H1 (cell line): ENCODE measurements around the gene HMGXB3. TPM values are rescaled to one million over a fixed set of nuclear protein-coding genes. Genes with fewer than 3 reads are reported as not detected.

ENCODE experiments used
- CTCF ChIA-PET: fragments of 300-600 bp; sonication (Branson Sonifier 250); formaldehyde crosslinking; loops from one replicate; lab custom pipeline; 2021; ENCODE audit not compliant: partially characterized antibody; lab: Charles Lee
- POLR2A ChIA-PET: fragments of 300-600 bp; sonication (Branson Sonifier 250); formaldehyde crosslinking; loops from one replicate; lab custom pipeline; 2021; ENCODE audit warnings: inconsistent platforms; ENCODE audit not compliant: partially characterized antibody; lab: Charles Lee
- DNase-seq, 2 experiments: peaks; one replicate each; pipeline versions ENCODE4 v3.0.0 to v3.0.0-alpha.2; 2010 to 2022; ENCODE audit warnings: low spot score in 2 of 2, low read depth in 1 of 2, mixed read lengths in 1 of 2
- FAIRE-seq: peaks from 2 replicates; lab custom pipeline; 2011; peaks lifted over from hg19 to GRCh38; lab: Jason Lieb, UNC
- H2AFZ ChIP-seq: 2 replicates; pipeline ENCODE4 v1.8.1; 2012; ENCODE audit warnings: low read length, inconsistent platforms
- H2AK5ac ChIP-seq: 2 replicates; pipeline ENCODE4 v1.6.1; 2013; ENCODE audit warnings: low read depth, low read length
- H2BK120ac ChIP-seq: replicated peaks from 2 replicates; pipeline ENCODE3; 2013; ENCODE audit warnings: low read depth, low read length, inconsistent platforms
- H2BK12ac ChIP-seq: 2 replicates; pipeline ENCODE4 v1.6.1; 2013; ENCODE audit warnings: low read depth, low read length
- H2BK15ac ChIP-seq: 2 replicates; pipeline ENCODE4 v1.6.1; 2013; ENCODE audit warnings: low read length
- H2BK20ac ChIP-seq: 2 replicates; pipeline ENCODE4 v1.6.1; 2013; ENCODE audit warnings: low read length
- H2BK5ac ChIP-seq: 2 replicates; pipeline ENCODE4 v1.6.1; 2013; ENCODE audit warnings: low read depth, low read length
- H3K14ac ChIP-seq: 2 replicates; pipeline ENCODE4 v1.6.1; 2013; ENCODE audit warnings: inconsistent platforms; ENCODE audit not compliant: insufficient read length
- H3K18ac ChIP-seq: 2 replicates; pipeline ENCODE4 v1.6.1; 2013; ENCODE audit warnings: low read length; ENCODE audit errors: extremely low read depth
- H3K23ac ChIP-seq: 2 replicates; pipeline ENCODE4 v1.6.1; 2013; ENCODE audit warnings: inconsistent platforms; ENCODE audit not compliant: insufficient read length
- H3K23me2 ChIP-seq: 2 replicates; pipeline ENCODE4 v1.6.1; 2013; ENCODE audit warnings: low read depth, low read length
- H3K27ac ChIP-seq: 2 replicates; pipeline ENCODE4 v1.6.1; 2011; ENCODE audit warnings: low read depth, low read length, inconsistent platforms
- H3K27me3 ChIP-seq, 4 experiments: replicated peaks in 1 of 4; 1 replicate in 1 of 4; 2 replicates in 3 of 4; pipeline versions ENCODE4 v1.6.1 to v1.8.1; 2011 to 2013; ENCODE audit warnings: low read length in 3 of 4, mild to moderate bottlenecking in 3 of 4, inconsistent platforms in 2 of 4, mixed read lengths in 2 of 4, moderate library complexity in 1 of 4; ENCODE audit not compliant: control insufficient read depth in 3 of 4, insufficient read depth in 3 of 4; ENCODE audit errors: extremely low read depth in 1 of 4
- H3K36me3 ChIP-seq, 4 experiments: 2 replicates each; pipeline versions ENCODE4 v1.6.1 to v1.8.1; 2011 to 2013; ENCODE audit warnings: mild to moderate bottlenecking in 4 of 4, low read length in 3 of 4, moderate library complexity in 2 of 4, control low read depth in 1 of 4, inconsistent platforms in 1 of 4; ENCODE audit not compliant: insufficient read depth in 4 of 4, control insufficient read depth in 2 of 4
- H3K4ac ChIP-seq: replicated peaks from 2 replicates; pipeline ENCODE3; 2013; ENCODE audit warnings: low read length, low read depth, mixed read lengths, inconsistent platforms; ENCODE audit not compliant: insufficient read length
- H3K4me1 ChIP-seq, 4 experiments: replicated peaks in 1 of 4; 1 replicate in 1 of 4; 2 replicates in 3 of 4; pipeline versions ENCODE4 v1.6.1 to v1.8.1; 2011 to 2013; ENCODE audit warnings: low read length in 3 of 4, inconsistent platforms in 2 of 4, mixed read lengths in 1 of 4; ENCODE audit not compliant: insufficient read depth in 4 of 4, control insufficient read depth in 3 of 4
- H3K4me2 ChIP-seq, 2 experiments: 2 replicates each; pipeline versions ENCODE4 v1.6.1 to v1.8.1; 2011 to 2013; ENCODE audit warnings: low read depth in 2 of 2, low read length in 2 of 2, control low read depth in 1 of 2, inconsistent platforms in 1 of 2, mild to moderate bottlenecking in 1 of 2; ENCODE audit not compliant: insufficient read depth in 1 of 2
- H3K4me3 ChIP-seq, 4 experiments: fragments of 200-600, 300-600 bp in 1 of 4; sonication (generic), shearing (Covaris generic), sonication (Bioruptor Twin) in 1 of 4; 2 replicates each; pipeline versions ENCODE4 v1.5.1 to v1.8.1; 2011 to 2016; ENCODE audit warnings: low read length in 4 of 4, low read depth in 3 of 4, control low read depth in 2 of 4, inconsistent platforms in 2 of 4, mild to moderate bottlenecking in 2 of 4, mixed read lengths in 1 of 4, moderate library complexity in 1 of 4; ENCODE audit not compliant: insufficient read depth in 2 of 4; ENCODE audit errors: extremely low read depth in 1 of 4
- H3K56ac ChIP-seq: replicated peaks from 2 replicates; pipeline ENCODE3; 2013; ENCODE audit warnings: low read depth, mild to moderate bottlenecking, mixed read lengths, low read length, inconsistent platforms; ENCODE audit not compliant: insufficient read length
- H3K79me1 ChIP-seq: 2 replicates; pipeline ENCODE4 v1.6.1; 2013; ENCODE audit warnings: low read depth, low read length, control low read depth
- H3K79me2 ChIP-seq, 2 experiments: 2 replicates each; pipeline versions ENCODE4 v1.6.1 to v1.8.1; 2012 to 2013; ENCODE audit warnings: low read length in 2 of 2, mild to moderate bottlenecking in 2 of 2, inconsistent platforms in 1 of 2; ENCODE audit not compliant: insufficient read depth in 2 of 2, control insufficient read depth in 1 of 2
- H3K9ac ChIP-seq, 4 experiments: replicated peaks in 1 of 4; 1 replicate in 1 of 4; 2 replicates in 3 of 4; pipeline versions ENCODE4 v1.6.1 to v1.8.1; 2011 to 2013; ENCODE audit warnings: low read depth in 3 of 4, low read length in 3 of 4, control low read depth in 2 of 4, mild to moderate bottlenecking in 2 of 4, moderate library complexity in 2 of 4, inconsistent platforms in 1 of 4; ENCODE audit errors: extremely low read depth in 1 of 4
- H3K9me3 ChIP-seq, 2 experiments: 2 replicates each; pipeline versions ENCODE4 v1.6.1 to v1.8.1; 2012 to 2013; ENCODE audit warnings: mild to moderate bottlenecking in 2 of 2, moderate library complexity in 2 of 2, control low read depth in 1 of 2, inconsistent platforms in 1 of 2, low read depth in 1 of 2, low read length in 1 of 2, mixed read lengths in 1 of 2; ENCODE audit not compliant: insufficient read depth in 2 of 2
- H4K20me1 ChIP-seq, 2 experiments: replicated peaks in 1 of 2; 2 replicates each; pipeline versions ENCODE3 to v1.8.1; 2011 to 2013; ENCODE audit warnings: inconsistent platforms in 2 of 2, low read length in 2 of 2, mild to moderate bottlenecking in 1 of 2; ENCODE audit not compliant: insufficient read depth in 2 of 2, control insufficient read depth in 1 of 2
- H4K5ac ChIP-seq: 2 replicates; pipeline ENCODE4 v1.6.1; 2013; ENCODE audit warnings: low read length, low read depth, mixed read lengths, inconsistent platforms; ENCODE audit not compliant: insufficient read length
- H4K8ac ChIP-seq: 2 replicates; pipeline ENCODE4 v1.8.0; 2013; ENCODE audit warnings: mild to moderate bottlenecking, moderate library complexity, low read length, inconsistent platforms; ENCODE audit not compliant: insufficient read depth; ENCODE audit errors: extremely low read depth
- H4K91ac ChIP-seq: replicated peaks from 2 replicates; pipeline ENCODE3; 2013; ENCODE audit warnings: low read length, mixed read lengths, inconsistent platforms; ENCODE audit not compliant: insufficient read length
- CTBP2 ChIP-seq: IDR thresholded peaks from 2 replicates; pipeline ENCODE4 v1.7.0; 2011; ENCODE audit warnings: borderline replicate concordance, mild to moderate bottlenecking, moderate library complexity, mixed read lengths, low read length; ENCODE audit not compliant: insufficient read depth, insufficient read length
- GTF2F1 ChIP-seq: IDR thresholded peaks from 2 replicates; pipeline ENCODE4 v1.6.1; 2012; ENCODE audit warnings: low read depth, low read length, improper control_type of control experiment, borderline replicate concordance
- MAFK ChIP-seq: IDR thresholded peaks from 2 replicates; pipeline ENCODE4 v1.6.1; 2012; ENCODE audit warnings: low read depth, mild to moderate bottlenecking, improper control_type of control experiment, low read length
- PHF8 ChIP-seq: fragments of 200-600 bp; sonication (generic); conservative IDR thresholded peaks from 2 replicates; pipeline ENCODE4 v1.7.1; 2012; ENCODE audit warnings: low read depth, mild to moderate bottlenecking, inconsistent platforms, low read length, moderate library complexity
- RAD21 ChIP-seq, 2 experiments: IDR thresholded peaks in 1 of 2; conservative IDR thresholded peaks in 1 of 2; 2 replicates each; pipeline ENCODE4 v1.6.1; 2011; ENCODE audit warnings: low read depth in 2 of 2, low read length in 2 of 2, improper control_type of control experiment in 1 of 2, inconsistent platforms in 1 of 2, mild to moderate bottlenecking in 1 of 2, moderate library complexity in 1 of 2
- RFX5 ChIP-seq: IDR thresholded peaks from 2 replicates; pipeline ENCODE4 v1.6.1; 2011; ENCODE audit warnings: low read depth, low read length, improper control_type of control experiment, borderline replicate concordance
- RXRA ChIP-seq: IDR thresholded peaks from 2 replicates; pipeline ENCODE4 v1.6.1; 2011; ENCODE audit warnings: low read depth, mild to moderate bottlenecking, low read length, moderate library complexity; ENCODE audit not compliant: insufficient read depth
- SP2 ChIP-seq: IDR thresholded peaks from 2 replicates; pipeline ENCODE4 v1.6.1; 2012; ENCODE audit warnings: mild to moderate bottlenecking, low read length, inconsistent platforms
- WGBS, 2 experiments: shearing (Covaris generic) in 1 of 2; methylation state at CpG; one replicate each; pipeline versions ENCODE4 v1.1.6 to v1.1.7; 2013 to 2015; ENCODE audit warnings: low lambda C conversion rate in 2 of 2, mixed read lengths in 2 of 2, inconsistent platforms in 1 of 2, low coverage in 1 of 2, missing lambda C conversion rate in 1 of 2; ENCODE audit not compliant: insufficient replicate concordance in 2 of 2, insufficient coverage in 1 of 2, insufficient read length in 1 of 2; ENCODE audit errors: extremely low coverage in 1 of 2, missing lambda C conversion rate in 1 of 2; 5-methylcytosine and 5-hydroxymethylcytosine counted together
- polyA plus RNA-seq, 7 experiments: library from polyadenylated mRNA; depleted of rRNA in 3 of 7; stranded (reverse) in 5 of 7; unstranded in 2 of 7; fragments of >200 nt in 5 of 7; fragments of 200-250 nt in 2 of 7; gene quantifications; 1 replicate in 5 of 7; 2 replicates in 1 of 7; 4 replicates in 1 of 7; pipeline versions ENCODE4 v1.2.1 to v1.2.3, GENCODE V29; 2011 to 2013; ENCODE audit warnings: missing spikeins in 2 of 7, mixed read lengths in 2 of 7
- total RNA-seq: library from RNA; stranded (reverse); fragmentation: NEBNext Ultra II Directional; extraction: Animal tissue kit (Norgen Biotek cat#: 25700); gene quantifications from 2 replicates; pipeline ENCODE4 v1.2.1, GENCODE V29; 2021

The HMGXB3 gene
- total and polyA plus RNA-seq, 2 of the 8 experiments (the other 6 are each of a cell fraction or from before 2014, with no cell fraction given): 26.8 to 28.0 TPM

GRCh38 chr5:150022681-150023080 lies 22.1 kb downstream of the HMGXB3 start:
- no peak overlapping the region for H2BK15ac ChIP-seq
- H3K4me2 ChIP-seq: no peak overlapping the region
- no peak overlapping the region; a peak in 1 of 7 replicates for H3K9ac ChIP-seq
- no peak overlapping the region for H3K56ac ChIP-seq
- H4K8ac ChIP-seq: no peak overlapping the region
- H2AK5ac ChIP-seq: no peak overlapping the region
- no peak overlapping the region for H3K14ac ChIP-seq
- no peak overlapping the region for H2AFZ ChIP-seq
- H3K23me2 ChIP-seq: no peaks in the 10 kb centered on the region
- CTCF ChIA-PET: interaction anchor here (0.7 to 1.4 kb wide), 3 partner anchors 32 to 141 kb away, joined by 3 to 4 read pairs (median 3); no protein-coding TSS in a partner anchor
- H3K4me3 ChIP-seq: no peak overlapping the region
- no peak overlapping the region for H4K91ac ChIP-seq
- no peak overlapping the region for H3K27ac ChIP-seq
- no peaks in the 10 kb centered on the region for H3K79me1 ChIP-seq
- DNase-seq (no peak), FAIRE-seq (no peak)
- H2BK120ac ChIP-seq: no peak overlapping the region
- H3K4ac ChIP-seq: no peak overlapping the region
- H3K23ac ChIP-seq: no peak overlapping the region
- H2BK5ac ChIP-seq: no peak overlapping the region
- WGBS, 2 experiments: 83% methylated on average over 1 of the region's 2 CpGs; no CpG with 5 or more reads in 1 of the 2 experiments
- peaks cover 0 to 2% of the 10 kb centered on the region in 2 experiments for H4K20me1 ChIP-seq
- no peaks in the 10 kb centered on the region for H3K27me3 ChIP-seq
- TF ChIP-seq RXRA (no peak), RAD21 (IDR thresholded peaks at IDR 0.05 in 1 of 2, conservative IDR thresholded peaks at IDR 0.05 in 1 of 2; ENCODE audit: low read depth in 2 of 2, low read length in 2 of 2) (no peak), RFX5 (no peak), PHF8 (no peak), CTBP2 (no peak), SP2 (no peak), GTF2F1 (no peak), MAFK (no peak)
- no peak overlapping the region for H4K5ac ChIP-seq
- H3K79me2 ChIP-seq: no peaks in the 10 kb centered on the region
- H3K36me3 ChIP-seq: peaks cover 3 to 67% (median 34%) of the 10 kb centered on the region in 4 experiments; a peak in 6 of 8 replicates
- H3K9me3 ChIP-seq: no peaks in the 10 kb centered on the region
- H2BK12ac ChIP-seq: no peak overlapping the region
- H3K18ac ChIP-seq: no peak overlapping the region
- POLR2A ChIA-PET: interaction anchor here (1.1 to 1.2 kb wide), 2 partner anchors 8 to 23 kb away, joined by 3 to 4 read pairs; partner anchors contain the start of genes HMGXB3 and TIGD6
- H3K4me1 ChIP-seq: no peaks in the 10 kb centered on the region; a peak in 1 of 7 replicates
- H2BK20ac ChIP-seq: no peak overlapping the region
